Trophoblast cell (in vitro differentiated cells and primary cell): ENCODE measurements around the gene OMP. TPM values are rescaled to one million over a fixed set of nuclear protein-coding genes. Genes with fewer than 3 reads are reported as not detected.

Experiments
- DNase-seq, 2 donors: peaks; one replicate each; pipeline ENCODE4 v3.0.0-alpha.2; 2016
- H2AFZ ChIP-seq: 2 replicates; pipeline ENCODE4 v1.6.1; 2013; ENCODE audit warnings: low read length, moderate library complexity, mild to moderate bottlenecking; ENCODE audit not compliant: insufficient read depth, poor library complexity
- H2AK5ac ChIP-seq: 2 replicates; pipeline ENCODE4 v1.6.1; 2013; ENCODE audit warnings: mild to moderate bottlenecking, low read length
- H2BK120ac ChIP-seq: 2 replicates; pipeline ENCODE4 v1.6.1; 2013; ENCODE audit warnings: low read length, mild to moderate bottlenecking, moderate library complexity; ENCODE audit not compliant: insufficient read depth, poor library complexity
- H2BK12ac ChIP-seq: 2 replicates; pipeline ENCODE4 v1.6.1; 2013; ENCODE audit warnings: mild to moderate bottlenecking, low read length, moderate library complexity
- H2BK5ac ChIP-seq: 2 replicates; pipeline ENCODE4 v1.6.1; 2013; ENCODE audit warnings: low read length, low read depth, moderate library complexity, mild to moderate bottlenecking; ENCODE audit not compliant: poor library complexity
- H3K14ac ChIP-seq: 2 replicates; pipeline ENCODE4 v1.6.1; 2013; ENCODE audit warnings: mild to moderate bottlenecking, low read length
- H3K18ac ChIP-seq: 2 replicates; pipeline ENCODE4 v1.6.1; 2013; ENCODE audit warnings: mild to moderate bottlenecking, low read length
- H3K23ac ChIP-seq: 2 replicates; pipeline ENCODE4 v1.6.1; 2013; ENCODE audit warnings: low read length
- H3K27ac ChIP-seq: 2 replicates; pipeline ENCODE4 v1.5.1; 2013; ENCODE audit warnings: low read depth, mild to moderate bottlenecking, inconsistent platforms, low read length, moderate library complexity
- H3K27me3 ChIP-seq: 2 replicates; pipeline ENCODE4 v1.6.1; 2013; ENCODE audit warnings: inconsistent platforms, mild to moderate bottlenecking, low read length, moderate library complexity; ENCODE audit not compliant: insufficient read depth
- H3K36me3 ChIP-seq, 2 experiments: 1 replicate in 1 of 2; 2 replicates in 1 of 2; pipeline ENCODE4 v1.6.1; 2013; ENCODE audit warnings: low read length in 2 of 2, mild to moderate bottlenecking in 2 of 2, moderate library complexity in 1 of 2; ENCODE audit not compliant: insufficient read depth in 2 of 2, control insufficient read depth in 1 of 2
- H3K4ac ChIP-seq: 2 replicates; pipeline ENCODE4 v1.6.1; 2013; ENCODE audit warnings: low read depth, mild to moderate bottlenecking, low read length, moderate library complexity
- H3K4me1 ChIP-seq, 2 experiments: 1 replicate in 1 of 2; 2 replicates in 1 of 2; pipeline ENCODE4 v1.6.1; 2013; ENCODE audit warnings: low read length in 2 of 2, mild to moderate bottlenecking in 2 of 2, moderate library complexity in 1 of 2; ENCODE audit not compliant: insufficient read depth in 2 of 2, control insufficient read depth in 1 of 2
- H3K4me2 ChIP-seq: 2 replicates; pipeline ENCODE4 v1.6.1; 2013; ENCODE audit warnings: inconsistent platforms, mild to moderate bottlenecking, low read length, moderate library complexity
- H3K4me3 ChIP-seq: 2 replicates; pipeline ENCODE4 v1.5.1; 2013; ENCODE audit warnings: mild to moderate bottlenecking, low read depth, low read length, inconsistent platforms
- H3K79me1 ChIP-seq: one replicate; pipeline ENCODE4 v1.6.1; 2013; ENCODE audit warnings: low read length
- H3K79me2 ChIP-seq: 2 replicates; pipeline ENCODE4 v1.6.1; 2013; ENCODE audit warnings: low read length, mild to moderate bottlenecking; ENCODE audit not compliant: control insufficient read depth, insufficient read depth, poor library complexity
- H3K9ac ChIP-seq: 2 replicates; pipeline ENCODE4 v1.6.1; 2013; ENCODE audit warnings: mild to moderate bottlenecking, low read length
- H3K9me3 ChIP-seq: 2 replicates; pipeline ENCODE4 v1.6.1; 2013; ENCODE audit warnings: low read depth, mild to moderate bottlenecking, control low read depth, inconsistent platforms, low read length; ENCODE audit not compliant: insufficient read depth
- H4K12ac ChIP-seq: 2 replicates; pipeline ENCODE4 v1.6.1; 2013; ENCODE audit warnings: low read depth, mild to moderate bottlenecking, low read length, moderate library complexity
- H4K8ac ChIP-seq: 2 replicates; pipeline ENCODE4 v1.6.1; 2013; ENCODE audit warnings: low read depth, mild to moderate bottlenecking, low read length, moderate library complexity
- H4K91ac ChIP-seq: one replicate; pipeline ENCODE4 v1.6.1; 2013; ENCODE audit warnings: low read depth, mild to moderate bottlenecking, low read length, moderate library complexity
- WGBS: extraction: QIAGEN DNeasy Blood & Tissue Kit; methylation state at CpG from one replicate; pipeline ENCODE4 v1.1.7; 2013; ENCODE audit warnings: missing lambda C conversion rate; ENCODE audit not compliant: insufficient read length, insufficient coverage; ENCODE audit errors: extremely low coverage; 5-methylcytosine and 5-hydroxymethylcytosine counted together
- polyA plus RNA-seq: library from polyadenylated mRNA; stranded (reverse); fragments of 200-250 nt; gene quantifications from 2 replicates; pipeline ENCODE4 v1.2.3, GENCODE V29; 2013

Gene OMP
- polyA plus RNA-seq: not detected in 2 replicates

GRCh38 chr11:77102246-77103210 is at the start of gene OMP:
Gene OMP, plus strand, starts transcription at chr11:77102840. Its CDS starts 0 bp downstream, at chr11:77102840.
- peaks cover 0 to 6% of the 10 kb centered on the region in 2 experiments for H3K4me1 ChIP-seq
- H3K23ac ChIP-seq: no peak within 1 kb of the TSS
- no peak for DNase-seq
- H3K4ac ChIP-seq: no peak within 1 kb of the TSS
- H3K4me2 ChIP-seq: no peak within 1 kb of the TSS
- no peak within 1 kb of the TSS for H2BK12ac ChIP-seq
- H3K14ac ChIP-seq: no peak within 1 kb of the TSS
- H4K91ac ChIP-seq: no peak within 1 kb of the TSS
- no peak within 1 kb of the TSS for H3K9ac ChIP-seq
- H3K27ac ChIP-seq: no peak within 1 kb of the TSS
- no peak within 1 kb of the TSS for H2AK5ac ChIP-seq
- no peaks in the 10 kb centered on the region for H3K27me3 ChIP-seq
- H3K36me3 ChIP-seq: no peaks in the 10 kb centered on the region
- H2AFZ ChIP-seq: no peak within 1 kb of the TSS
- no peak within 1 kb of the TSS for H3K4me3 ChIP-seq
- H3K18ac ChIP-seq: no peak within 1 kb of the TSS
- H4K8ac ChIP-seq: no peak within 1 kb of the TSS
- WGBS: no CpG with 5 or more reads among the region's 37 CpGs
- no peaks in the 10 kb centered on the region for H3K79me2 ChIP-seq
- H3K79me1 ChIP-seq: no peaks in the 10 kb centered on the region
- no peak within 1 kb of the TSS for H4K12ac ChIP-seq
- H2BK120ac ChIP-seq: no peak within 1 kb of the TSS
- no peak within 1 kb of the TSS for H2BK5ac ChIP-seq
- H3K9me3 ChIP-seq: no peaks in the 10 kb centered on the region

GRCh38 chr11:77053217-77054015 is 49.2 kb upstream of the OMP start:
- H3K27me3 ChIP-seq: no peaks in the 10 kb centered on the region
- no peak overlapping the region for H3K4me2 ChIP-seq
- no peak for DNase-seq
- no peak overlapping the region for H4K8ac ChIP-seq
- no peak overlapping the region for H3K23ac ChIP-seq
- H3K9ac ChIP-seq: no peak overlapping the region
- no peak overlapping the region for H2BK5ac ChIP-seq
- H3K27ac ChIP-seq: no peak overlapping the region
- WGBS: no CpG with 5 or more reads among the region's 14 CpGs
- H2AFZ ChIP-seq: no peak overlapping the region
- no peak overlapping the region for H2AK5ac ChIP-seq
- H2BK12ac ChIP-seq: no peak overlapping the region
- H2BK120ac ChIP-seq: no peak overlapping the region
- H4K91ac ChIP-seq: no peak overlapping the region
- H3K79me2 ChIP-seq: no peaks in the 10 kb centered on the region
- peaks cover 14% of the 10 kb centered on the region for H3K9me3 ChIP-seq
- H3K4ac ChIP-seq: no peak overlapping the region
- H3K79me1 ChIP-seq: no peaks in the 10 kb centered on the region
- no peaks in the 10 kb centered on the region for H3K36me3 ChIP-seq
- H3K18ac ChIP-seq: no peak overlapping the region
- H3K14ac ChIP-seq: no peak overlapping the region
- H4K12ac ChIP-seq: no peak overlapping the region
- no peaks in the 10 kb centered on the region for H3K4me1 ChIP-seq
- no peak overlapping the region for H3K4me3 ChIP-seq

GRCh38 chr11:77054084-77054483 is 48.6 kb upstream of the OMP start:
- Histone ChIP-seq H3K27me3 (no peaks in the 10 kb centered on the region), H2AFZ (no peak overlapping the region), H4K91ac (no peak overlapping the region), H3K36me3 (no peaks in the 10 kb centered on the region), H3K23ac (no peak overlapping the region), H3K4me1 (no peaks in the 10 kb centered on the region), H2BK5ac (no peak overlapping the region), H4K12ac (no peak overlapping the region), H3K9ac (no peak overlapping the region), H3K4me2 (no peak overlapping the region), H2AK5ac (no peak overlapping the region), H3K27ac (no peak overlapping the region), H3K79me2 (no peaks in the 10 kb centered on the region), H3K4me3 (no peak overlapping the region), H3K18ac (no peak overlapping the region), H3K4ac (no peak overlapping the region), H2BK120ac (no peak overlapping the region), H3K79me1 (no peaks in the 10 kb centered on the region), H3K14ac (no peak overlapping the region), H2BK12ac (no peak overlapping the region), H4K8ac (no peak overlapping the region), H3K9me3 (peaks cover 14% of the 10 kb centered on the region)
- DNase-seq: no peak
- whole genome bisulfite sequencing: no CpG with 5 or more reads among the region's 1 CpG

GRCh38 chr11:77055101-77055561 is 47.5 kb upstream of the OMP start:
- H3K4ac ChIP-seq: no peak overlapping the region
- H2BK120ac ChIP-seq: no peak overlapping the region
- H3K18ac ChIP-seq: no peak overlapping the region
- no peaks in the 10 kb centered on the region for H3K79me2 ChIP-seq
- no peak overlapping the region for H2BK5ac ChIP-seq
- no peak overlapping the region for H3K27ac ChIP-seq
- no peak overlapping the region for H3K4me2 ChIP-seq
- H3K14ac ChIP-seq: no peak overlapping the region
- H2AFZ ChIP-seq: no peak overlapping the region
- H2AK5ac ChIP-seq: no peak overlapping the region
- no CpG with 5 or more reads among the region's 2 CpGs for WGBS
- no peak overlapping the region for H4K8ac ChIP-seq
- H4K91ac ChIP-seq: no peak overlapping the region
- no peak overlapping the region for H3K4me3 ChIP-seq
- no peak overlapping the region for H3K23ac ChIP-seq
- no peaks in the 10 kb centered on the region for H3K36me3 ChIP-seq
- DNase-seq: no peak
- no peaks in the 10 kb centered on the region for H3K79me1 ChIP-seq
- H2BK12ac ChIP-seq: no peak overlapping the region
- H3K27me3 ChIP-seq: no peaks in the 10 kb centered on the region
- no peak overlapping the region for H3K9ac ChIP-seq
- no peak overlapping the region for H4K12ac ChIP-seq
- H3K4me1 ChIP-seq: no peaks in the 10 kb centered on the region
- H3K9me3 ChIP-seq: peaks cover 14% of the 10 kb centered on the region
